Adrenal gland (tissue), 12 donors: ENCODE measurements around the gene TFAM. TPM values are rescaled to one million over a fixed set of nuclear protein-coding genes. Genes with fewer than 3 reads are reported as not detected.

Experiments used
- DNase-seq, 7 donors: peaks; one replicate each; pipeline ENCODE4 v3.0.0-alpha.2; 2019 to 2020
- H3K27ac ChIP-seq, 5 donors: fragments of 200-600 bp; sonication (generic) in 4 of 5; 1 replicate in 3 of 5; 2 replicates in 2 of 5; pipeline versions ENCODE4 v1.5.1 to v1.8.0; 2016 to 2020; ENCODE audit warnings: mild to moderate bottlenecking in 1 of 5
- H3K27me3 ChIP-seq: fragments of 200-600 bp; 2 replicates; pipeline ENCODE4 v1.8.0; 2021
- H3K36me3 ChIP-seq, 2 donors: fragments of 200-600 bp; replicated peaks in 1 of 2; 1 replicate in 1 of 2; 2 replicates in 1 of 2; pipeline versions ENCODE4 v1.5.1 to v1.8.0; 2018 to 2022
- H3K4me1 ChIP-seq, 2 donors: fragments of 200-600 bp; replicated peaks in 1 of 2; 1 replicate in 1 of 2; 2 replicates in 1 of 2; pipeline versions ENCODE4 v1.5.1 to v1.8.0; 2018 to 2021
- H3K4me3 ChIP-seq, 4 donors: fragments of 200-600 bp; sonication (generic) in 3 of 4; one replicate each; pipeline ENCODE4 v1.5.1; 2016 to 2018
- H3K9me3 ChIP-seq, 3 donors: fragments of 200-600 bp; sonication (generic) in 1 of 3; replicated peaks in 1 of 3; 1 replicate in 2 of 3; 2 replicates in 1 of 3; pipeline versions ENCODE4 v1.5.1 to v1.8.0; 2016 to 2021
- CTCF ChIP-seq, 6 experiments: fragments of 450-650 bp in 4 of 6; fragments of 200-600 bp in 2 of 6; sonication (generic) in 1 of 6; IDR thresholded peaks; 1 replicate in 5 of 6; 2 replicates in 1 of 6; pipeline versions ENCODE4 v1.5.1 to v1.8.0; 2016 to 2021; ENCODE audit warnings: antibody characterized with exemption in 6 of 6, mild to moderate bottlenecking in 2 of 6, moderate library complexity in 1 of 6
- POLR2A ChIP-seq, 2 donors: fragments of 450-650 bp; IDR thresholded peaks; one replicate each; pipeline ENCODE4 v1.6.1; 2017; ENCODE audit warnings: antibody characterized with exemption in 2 of 2, mild to moderate bottlenecking in 2 of 2, moderate library complexity in 1 of 2
- WGBS, 4 donors: extraction: QIAGEN DNeasy Blood & Tissue Kit in 2 of 4; methylation state at CpG; one replicate each; pipeline versions ENCODE4 v1.1.5 to v1.1.7; 2013 to 2017; 5-methylcytosine and 5-hydroxymethylcytosine counted together
- intact Hi-C, 2 donors: fragments of 100-400 bp; cut with DNase I; formaldehyde crosslinking; loops; one replicate each; pipeline versions ENCODE4 v1.14.1 to v1.15.0; 2022 to 2023
- polyA plus RNA-seq, 3 donors: library from polyadenylated mRNA; stranded (reverse); fragments of 200-250 nt in 2 of 3; fragments of 350-450 nt in 1 of 3; fragmentation: Illumina TruSeq in 1 of 3; extraction: RNeasy Lipid Tissue Mini Kit (QIAGEN cat#74804) in 1 of 3; gene quantifications; one replicate each; pipeline ENCODE4 v1.2.3, GENCODE V29; 2013 to 2014
- total RNA-seq, 9 donors: library from RNA; depleted of rRNA in 4 of 9; stranded (reverse); fragments of >200 nt in 4 of 9; fragments of 120-200 nt in 1 of 9; fragmentation: NEBNext Ultra II Directional in 1 of 9; extraction: Animal tissue kit (Norgen Biotek cat#: 25700) in 1 of 9; gene quantifications; one replicate each; pipeline versions ENCODE4 v1.1.0 to v1.2.4, GENCODE V29; 2013 to 2023
- donor health status: healthy with polysubstance abuse.
- donor health status: Bipolar disorder and iron deficiency.
- donor health status: DM: yes; HTN: yes; CAD: no.
- donor health status: DM: no; HTN: no; CAD: no.
- donor health status: DM: no; HTN: no; CAD: no.
- donor health status: DM: yes; HTN: yes; CAD: no.

The TFAM gene
- total and polyA plus RNA-seq, 12 donors, result 4.3 to 55.7 (median 34.2) TPM

GRCh38 chr10:58448121-58448935 is 63.1 kb downstream of the TFAM start:
- WGBS, 4 donors, result 93 to 97% (median 96%) methylated on average over 11 to 31 of the region's 31 CpGs
- Histone ChIP-seq H3K4me3 (no peak overlapping the region), H3K36me3 (no peaks in the 10 kb centered on the region), H3K9me3 (no peaks in the 10 kb centered on the region), H3K27ac (no peak overlapping the region), H3K27me3 (no peaks in the 10 kb centered on the region), H3K4me1 (no peaks in the 10 kb centered on the region)
- no peak for DNase-seq
- intact Hi-C loops, result no loop called here
- TF ChIP-seq POLR2A (IDR thresholded peaks at IDR 0.05) (no peak), CTCF (IDR thresholded peaks at IDR 0.05) (no peak)

Other genes starting within 250 kb of the TFAM start
- 1 to 10 TPM; 2.0 to 6.6 (median 5.3) TPM for gene IPMK, start 117.5 kb upstream of the TFAM start, total RNA-seq
- 1 to 10 TPM; 1.0 to 4.6 (median 1.3) TPM for gene IPMK, start 117.5 kb upstream of the TFAM start, polyA plus RNA-seq
- 100 to 1,000 TPM in 1 of 9 donors, 10 to 100 TPM in 8; 11.0 to 156 (median 41.6) TPM for gene CISD1, start 116.2 kb upstream of the TFAM start, total RNA-seq
- 100 to 1,000 TPM in 1 of 3 donors, 10 to 100 TPM in 2; 10.5 to 138 (median 11.6) TPM for gene CISD1, start 116.2 kb upstream of the TFAM start, polyA plus RNA-seq
- gene UBE2D1, start 50.4 kb upstream of the TFAM start, total RNA-seq, result 10 to 100 TPM in 8 of 9 donors, 1 to 10 TPM in 1; 9.6 to 33.8 (median 20.4) TPM
- gene UBE2D1, start 50.4 kb upstream of the TFAM start, polyA plus RNA-seq, result 10 to 100 TPM in 2 of 3 donors, 1 to 10 TPM in 1; 9.2 to 25.2 (median 16.5) TPM
- gene BICC1, start 127.5 kb downstream of the TFAM start, total RNA-seq, result 10 to 100 TPM in 5 of 9 donors, 1 to 10 TPM in 4; 5.9 to 25.9 (median 12.8) TPM
- gene BICC1, start 127.5 kb downstream of the TFAM start, polyA plus RNA-seq, result 1 to 10 TPM; 4.5 to 5.9 (median 5.7) TPM